ENCODE measurements around the gene FGD5.

The FGD5 gene

DNA sequence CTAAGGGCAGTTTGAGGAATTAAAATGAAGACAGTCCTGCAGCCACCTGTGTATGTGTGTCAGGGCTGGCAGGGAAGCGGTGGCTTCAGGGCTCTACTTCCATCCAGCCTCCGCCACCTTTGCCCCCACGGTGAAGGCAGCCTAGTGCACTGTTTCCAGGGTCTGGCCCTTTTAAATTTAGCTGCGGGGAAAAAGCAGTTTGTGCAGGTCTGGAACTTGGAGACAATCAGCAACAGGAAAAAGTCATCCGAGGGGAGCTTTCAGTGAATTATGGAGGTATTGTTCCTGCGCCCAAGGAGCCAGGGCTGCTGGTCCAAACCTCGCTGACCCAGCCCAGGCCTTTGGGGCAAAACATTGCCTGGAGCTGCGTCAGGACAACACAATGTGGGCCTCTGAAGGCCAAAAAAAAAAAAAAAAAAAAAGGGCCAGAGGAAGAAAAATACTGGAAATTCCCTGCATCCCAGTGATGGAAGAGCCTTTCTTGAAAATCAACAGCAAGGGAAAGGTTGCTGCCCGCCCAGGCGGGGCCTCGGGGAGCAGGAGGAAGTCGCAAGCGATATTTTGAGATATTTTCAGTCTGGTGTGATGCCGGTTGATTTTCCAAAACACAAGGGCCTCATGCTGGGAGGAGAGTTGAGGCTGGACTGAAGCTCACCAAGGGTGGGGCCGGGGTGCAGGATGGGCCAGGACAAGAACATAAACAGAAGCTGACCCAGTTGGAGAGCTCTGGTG, 25.5 kb upstream of the FGD5 start:
- no peak for ATAC-seq (replicated peaks; ENCODE audit: extremely low read depth, poor library complexity, severe bottlenecking)
- no peaks in the 10 kb centered on the region for H3K36me3 Mint-ChIP-seq (ENCODE audit: insufficient read depth)
- no peak overlapping the region for H3K4me3 Mint-ChIP-seq
- peaks cover 45% of the 10 kb centered on the region for H3K27me3 Mint-ChIP-seq
- H3K4me1 Mint-ChIP-seq = no peaks in the 10 kb centered on the region
- no peak for DNase-seq (ENCODE audit: low spot score in 2 of 2)
- H3K9me3 Mint-ChIP-seq = no peaks in the 10 kb centered on the region
- H3K27ac Mint-ChIP-seq (ENCODE audit: low read depth) = no peak overlapping the region

GRCh38 chr3:14793858-14794234, 24.9 kb upstream of the FGD5 start:
- no peak for DNase-seq (ENCODE audit: low spot score in 2 of 2)
- no peaks in the 10 kb centered on the region for H3K36me3 Mint-ChIP-seq (ENCODE audit: insufficient read depth)
- no peak overlapping the region for H3K4me3 Mint-ChIP-seq
- ATAC-seq (replicated peaks; ENCODE audit: extremely low read depth, poor library complexity, severe bottlenecking) = no peak
- H3K9me3 Mint-ChIP-seq = no peaks in the 10 kb centered on the region
- H3K27ac Mint-ChIP-seq (ENCODE audit: low read depth) = no peak overlapping the region
- H3K27me3 Mint-ChIP-seq = peaks cover 49% of the 10 kb centered on the region
- no peaks in the 10 kb centered on the region for H3K4me1 Mint-ChIP-seq

DNA sequence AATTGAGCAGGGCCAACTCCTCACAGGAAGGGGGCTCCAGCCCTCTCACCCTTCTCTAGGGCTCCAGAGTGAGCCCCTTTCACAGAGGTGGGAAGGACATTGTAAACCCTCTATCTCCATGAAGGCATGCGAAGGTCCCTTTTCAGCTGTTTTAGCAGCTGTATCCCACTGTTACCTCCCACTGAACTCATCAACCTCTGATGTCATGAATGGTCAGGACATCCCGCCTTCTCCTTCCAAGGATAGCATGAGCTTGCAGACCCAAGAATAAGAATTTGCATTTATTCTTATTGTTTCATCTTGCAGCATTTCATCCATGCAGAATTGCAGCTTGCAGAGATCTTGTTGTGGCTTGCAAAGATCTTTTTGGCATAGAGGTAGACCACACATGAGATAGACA, 24.3 kb upstream of the FGD5 start:
- H3K27me3 Mint-ChIP-seq = peaks cover 50% of the 10 kb centered on the region
- no peak overlapping the region for H3K27ac Mint-ChIP-seq (ENCODE audit: low read depth)
- no peak overlapping the region for H3K4me3 Mint-ChIP-seq
- no peak for DNase-seq (ENCODE audit: low spot score in 2 of 2)
- H3K4me1 Mint-ChIP-seq = no peaks in the 10 kb centered on the region
- H3K9me3 Mint-ChIP-seq = no peaks in the 10 kb centered on the region
- no peak for ATAC-seq (replicated peaks; ENCODE audit: extremely low read depth, poor library complexity, severe bottlenecking)
- H3K36me3 Mint-ChIP-seq (ENCODE audit: insufficient read depth) = no peaks in the 10 kb centered on the region

GRCh38 chr3:14795996-14796395, 22.8 kb upstream of the FGD5 start:
- no peaks in the 10 kb centered on the region for H3K36me3 Mint-ChIP-seq (ENCODE audit: insufficient read depth)
- no peak overlapping the region for H3K27ac Mint-ChIP-seq (ENCODE audit: low read depth)
- H3K4me1 Mint-ChIP-seq = no peaks in the 10 kb centered on the region
- H3K4me3 Mint-ChIP-seq = no peak overlapping the region
- DNase-seq (ENCODE audit: low spot score in 2 of 2) = no peak
- H3K27me3 Mint-ChIP-seq = peaks cover 50% of the 10 kb centered on the region
- no peaks in the 10 kb centered on the region for H3K9me3 Mint-ChIP-seq
- ATAC-seq (replicated peaks; ENCODE audit: extremely low read depth, poor library complexity, severe bottlenecking) = no peak

DNA sequence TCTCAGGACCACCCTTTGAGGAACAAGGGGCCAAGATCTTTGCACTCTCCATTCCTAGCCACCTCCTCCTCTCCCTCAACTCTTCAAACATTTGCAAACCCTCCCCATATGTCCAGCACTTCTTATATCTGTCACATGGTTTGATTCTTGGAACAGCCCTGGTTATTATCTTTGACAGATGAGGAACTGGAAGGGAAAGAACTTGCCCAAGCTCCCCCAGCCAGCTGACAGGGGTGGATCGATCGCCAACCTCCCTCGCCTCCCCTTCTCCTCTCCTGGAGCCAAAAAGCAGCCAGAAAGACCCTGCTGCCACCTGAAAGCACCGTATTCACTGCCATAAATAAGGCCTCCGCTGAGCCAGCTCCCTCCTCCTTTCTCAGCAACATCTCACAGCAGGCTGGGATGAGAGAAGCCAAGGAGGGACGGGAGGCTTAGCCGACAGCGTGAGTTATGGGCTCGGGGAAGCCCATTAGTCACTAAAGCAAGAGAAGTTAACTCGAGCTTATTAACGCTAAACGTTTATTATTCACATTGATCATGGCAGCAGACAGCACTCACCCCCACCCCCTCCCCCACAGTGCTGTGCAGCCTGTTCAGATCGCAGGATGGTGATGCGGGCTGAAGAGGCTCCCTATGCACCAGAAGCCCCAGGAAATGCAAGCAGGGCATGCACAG, 22.2 kb upstream of the FGD5 start:
- ATAC-seq (replicated peaks; ENCODE audit: extremely low read depth, poor library complexity, severe bottlenecking) = no peak
- no peak for DNase-seq (ENCODE audit: low spot score in 2 of 2)
- no peaks in the 10 kb centered on the region for H3K9me3 Mint-ChIP-seq
- peaks cover 48% of the 10 kb centered on the region for H3K27me3 Mint-ChIP-seq
- H3K27ac Mint-ChIP-seq (ENCODE audit: low read depth) = no peak overlapping the region
- no peaks in the 10 kb centered on the region for H3K36me3 Mint-ChIP-seq (ENCODE audit: insufficient read depth)
- H3K4me3 Mint-ChIP-seq = no peak overlapping the region
- H3K4me1 Mint-ChIP-seq = no peaks in the 10 kb centered on the region

DNA sequence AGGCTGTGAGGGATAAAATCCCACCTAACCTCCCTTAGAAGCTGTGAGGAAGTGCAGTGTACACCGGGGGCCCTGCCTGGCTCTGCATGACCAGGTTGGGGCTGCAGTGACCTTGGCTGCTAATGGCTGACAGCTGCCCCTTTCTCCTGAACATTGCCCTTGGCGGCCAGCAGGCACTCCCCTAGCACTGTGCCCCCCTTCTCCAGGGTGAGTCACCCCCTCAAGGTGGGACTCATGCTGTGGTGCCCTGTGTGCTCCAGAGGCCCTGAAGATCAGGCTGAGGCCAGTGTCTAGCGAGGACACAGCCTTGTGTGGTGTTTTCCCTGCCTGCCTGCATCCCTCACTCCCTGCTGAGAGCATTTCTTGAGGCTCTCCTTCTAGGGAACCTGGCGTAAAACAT, 21.0 kb upstream of the FGD5 start:
- ATAC-seq (replicated peaks; ENCODE audit: extremely low read depth, poor library complexity, severe bottlenecking) = no peak
- Mint-ChIP-seq H3K27me3 (peaks cover 43% of the 10 kb centered on the region), H3K27ac (ENCODE audit: low read depth) (no peak overlapping the region), H3K4me1 (no peaks in the 10 kb centered on the region), H3K9me3 (no peaks in the 10 kb centered on the region), H3K36me3 (ENCODE audit: insufficient read depth) (no peaks in the 10 kb centered on the region), H3K4me3 (no peak overlapping the region)
- no peak for DNase-seq (ENCODE audit: low spot score in 2 of 2)

DNA sequence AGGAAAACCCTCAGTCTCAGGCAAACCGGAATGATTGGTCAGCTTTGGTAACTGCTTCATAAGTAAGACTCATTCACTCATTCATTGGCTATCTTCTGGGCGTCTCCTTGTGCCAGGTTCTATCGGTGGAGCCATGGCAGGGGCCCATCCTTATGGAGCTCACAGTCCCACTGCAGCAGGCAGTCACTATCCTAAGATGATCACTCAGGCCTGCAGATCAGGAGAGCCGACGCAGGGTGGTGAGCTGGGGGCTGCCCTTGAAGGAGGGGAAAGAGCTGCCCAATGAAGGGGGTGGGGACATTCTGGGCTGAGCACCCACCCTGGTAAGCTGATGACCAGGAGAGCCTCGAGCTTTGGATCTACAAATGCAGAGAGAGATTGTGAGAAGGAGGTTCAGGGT, 20.5 kb upstream of the FGD5 start:
- Mint-ChIP-seq H3K36me3 (ENCODE audit: insufficient read depth) (no peaks in the 10 kb centered on the region), H3K27me3 (peaks cover 43% of the 10 kb centered on the region), H3K27ac (ENCODE audit: low read depth) (no peak overlapping the region), H3K9me3 (no peaks in the 10 kb centered on the region), H3K4me3 (no peak overlapping the region), H3K4me1 (no peaks in the 10 kb centered on the region)
- ATAC-seq (replicated peaks; ENCODE audit: extremely low read depth, poor library complexity, severe bottlenecking) (no peak), DNase-seq (ENCODE audit: low spot score in 2 of 2) (no peak)

DNA sequence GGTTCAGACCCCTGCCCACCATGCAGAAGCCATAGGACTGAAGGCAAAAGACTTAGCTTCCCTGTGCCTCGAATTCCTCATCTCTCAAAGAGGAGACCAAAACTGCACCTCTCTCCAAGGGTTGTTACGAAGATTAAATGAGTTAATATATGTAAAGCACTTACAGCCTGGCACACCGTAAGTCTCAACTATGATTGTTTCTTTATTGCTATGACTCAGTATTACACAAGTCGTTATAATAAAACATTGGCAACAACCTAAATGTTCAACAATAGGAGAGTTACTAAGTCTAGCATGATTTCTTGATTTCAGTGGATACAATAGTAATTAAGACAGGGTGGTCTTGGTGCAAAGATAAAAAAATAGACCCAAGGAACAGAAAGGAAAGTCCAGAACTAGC, 19.6 kb upstream of the FGD5 start:
- H3K27ac Mint-ChIP-seq (ENCODE audit: low read depth) = no peak overlapping the region
- no peak overlapping the region for H3K4me3 Mint-ChIP-seq
- no peaks in the 10 kb centered on the region for H3K9me3 Mint-ChIP-seq
- DNase-seq (ENCODE audit: low spot score in 2 of 2) (no peak), ATAC-seq (replicated peaks; ENCODE audit: extremely low read depth, poor library complexity, severe bottlenecking) (no peak)
- peaks cover 51% of the 10 kb centered on the region for H3K27me3 Mint-ChIP-seq
- H3K36me3 Mint-ChIP-seq (ENCODE audit: insufficient read depth) = no peaks in the 10 kb centered on the region
- H3K4me1 Mint-ChIP-seq = no peaks in the 10 kb centered on the region

DNA sequence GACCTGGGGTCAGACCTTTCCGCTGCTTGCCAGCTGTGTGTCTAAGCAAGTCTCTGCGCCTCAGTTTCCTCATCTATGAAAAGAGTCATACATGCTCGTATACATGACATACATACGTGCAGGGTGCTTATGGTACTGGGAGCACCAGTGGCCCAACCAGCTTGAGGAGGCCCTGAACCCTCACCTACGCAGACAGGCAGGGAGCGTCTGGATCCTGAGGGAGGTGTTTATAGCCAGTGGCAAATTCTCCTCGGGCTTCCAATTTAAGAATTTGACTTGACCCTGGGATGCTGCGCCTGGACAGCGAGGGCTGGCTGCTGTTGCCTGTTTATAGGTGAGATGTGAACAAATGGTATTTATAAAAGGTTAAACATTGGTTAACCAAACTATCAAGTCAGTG, 17.7 kb upstream of the FGD5 start:
- Mint-ChIP-seq H3K36me3 (ENCODE audit: insufficient read depth) (no peaks in the 10 kb centered on the region), H3K9me3 (no peaks in the 10 kb centered on the region), H3K4me3 (no peak overlapping the region), H3K4me1 (no peaks in the 10 kb centered on the region), H3K27ac (ENCODE audit: low read depth) (no peak overlapping the region), H3K27me3 (peaks cover 67% of the 10 kb centered on the region)
- no peak for DNase-seq (ENCODE audit: low spot score in 2 of 2)
- ATAC-seq (replicated peaks; ENCODE audit: extremely low read depth, poor library complexity, severe bottlenecking) = no peak

GRCh38 chr3:14801668-14802380, 16.9 kb upstream of the FGD5 start:
- Mint-ChIP-seq H3K4me1 (no peaks in the 10 kb centered on the region), H3K4me3 (no peak overlapping the region), H3K36me3 (ENCODE audit: insufficient read depth) (no peaks in the 10 kb centered on the region), H3K27ac (ENCODE audit: low read depth) (no peak overlapping the region), H3K27me3 (peaks cover 75% of the 10 kb centered on the region), H3K9me3 (no peaks in the 10 kb centered on the region)
- ATAC-seq (replicated peaks; ENCODE audit: extremely low read depth, poor library complexity, severe bottlenecking) = no peak
- DNase-seq (ENCODE audit: low spot score in 2 of 2) = no peak

DNA sequence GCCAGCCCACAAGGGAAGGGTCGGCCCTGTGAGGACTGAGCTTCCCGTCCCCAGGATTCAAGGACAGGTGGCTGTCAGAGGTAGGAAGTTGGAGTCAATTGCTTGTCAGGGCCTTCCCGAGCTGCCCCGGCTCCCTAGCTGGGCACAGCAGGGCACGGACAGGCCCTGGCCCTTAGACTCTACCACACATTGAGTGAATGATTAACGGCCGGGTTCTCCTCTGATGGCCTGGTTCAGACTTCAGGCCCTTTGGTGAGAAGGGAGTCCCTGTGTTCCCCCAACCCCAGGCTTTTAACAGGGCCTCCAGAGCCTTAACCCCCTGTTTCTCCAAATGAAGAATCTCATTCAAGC, 16.4 kb upstream of the FGD5 start:
- H3K27me3 Mint-ChIP-seq = peaks cover 80% of the 10 kb centered on the region
- no peak overlapping the region for H3K4me3 Mint-ChIP-seq
- H3K36me3 Mint-ChIP-seq (ENCODE audit: insufficient read depth) = no peaks in the 10 kb centered on the region
- H3K4me1 Mint-ChIP-seq = no peaks in the 10 kb centered on the region
- ATAC-seq (replicated peaks; ENCODE audit: extremely low read depth, poor library complexity, severe bottlenecking) (no peak), DNase-seq (ENCODE audit: low spot score in 2 of 2) (no peak)
- H3K9me3 Mint-ChIP-seq = no peaks in the 10 kb centered on the region
- H3K27ac Mint-ChIP-seq (ENCODE audit: low read depth) = no peak overlapping the region

- ATAC-seq (replicated peaks; ENCODE audit: extremely low read depth, poor library complexity, severe bottlenecking) (no peak), DNase-seq (ENCODE audit: low spot score in 2 of 2) (no peak)
- Mint-ChIP-seq H3K9me3 (no peaks in the 10 kb centered on the region), H3K4me3 (no peak overlapping the region), H3K27ac (ENCODE audit: low read depth) (no peak overlapping the region), H3K4me1 (no peaks in the 10 kb centered on the region), H3K36me3 (ENCODE audit: insufficient read depth) (no peaks in the 10 kb centered on the region), H3K27me3 (peaks cover 82% of the 10 kb centered on the region)
These were observed 15.4 kb upstream of the FGD5 start for GRCh38 chr3:14803101-14803980.
